HepG2 (cell line): ENCODE data around the gene PRSS8. TPM values are rescaled to one million over a fixed set of nuclear protein-coding genes. Genes with fewer than 3 reads are reported as not detected.

Source experiments
- HHEX ChIP-seq: IDR thresholded peaks from 2 replicates; pipeline ENCODE4 v1.6.1; 2016; ENCODE audit warnings: control low read depth
- KDM3A ChIP-seq: IDR thresholded peaks from 2 replicates; pipeline ENCODE4 v1.6.1; 2018; ENCODE audit warnings: low read depth, missing compliant biosample characterization
- MYC ChIP-seq: sonication (generic); formaldehyde crosslinking; IDR thresholded peaks from 2 replicates; pipeline ENCODE4 v1.9.0; 2021; ENCODE audit warnings: missing genetic modification reagents, borderline replicate concordance
- NCOA2 ChIP-seq: sonication (generic); formaldehyde crosslinking; IDR thresholded peaks from 2 replicates; pipeline ENCODE4 v1.8.0; 2022; ENCODE audit warnings: inconsistent platforms
- PHF8 ChIP-seq: sonication (generic); formaldehyde crosslinking; IDR thresholded peaks from 2 replicates; pipeline ENCODE4 v1.5.0; 2020; ENCODE audit warnings: missing genetic modification reagents
- POGZ ChIP-seq: sonication (generic); formaldehyde crosslinking; IDR thresholded peaks from 2 replicates; pipeline ENCODE4 v1.4.0; 2020; ENCODE audit warnings: mild to moderate bottlenecking, missing genetic modification reagents
- POLR2G ChIP-seq: fragments of 200-400 bp; formaldehyde crosslinking; IDR thresholded peaks from 2 replicates; pipeline ENCODE4 v1.6.1; 2018; ENCODE audit warnings: mild to moderate bottlenecking, low read depth, low read length, moderate library complexity
- REPIN1 ChIP-seq: sonication (generic); formaldehyde crosslinking; IDR thresholded peaks from 2 replicates; pipeline ENCODE4 v1.8.0; 2022; ENCODE audit warnings: missing genetic modification reagents, low read depth, mild to moderate bottlenecking, borderline replicate concordance
- SMAD1 ChIP-seq: sonication (generic); formaldehyde crosslinking; IDR thresholded peaks from 2 replicates; pipeline ENCODE4 v1.4.0; 2020; ENCODE audit warnings: missing genetic modification reagents, low read depth, mild to moderate bottlenecking, borderline replicate concordance
- SMC3 ChIP-seq: IDR thresholded peaks from 2 replicates; pipeline ENCODE4 v1.6.1; 2011; ENCODE audit warnings: low read length, improper control_type of control experiment
- SNAI1 ChIP-seq: sonication (generic); formaldehyde crosslinking; IDR thresholded peaks from 2 replicates; pipeline ENCODE4 v1.5.0; 2020; ENCODE audit warnings: mild to moderate bottlenecking, missing genetic modification reagents, borderline replicate concordance
- ZBTB38 ChIP-seq: sonication (generic); formaldehyde crosslinking; IDR thresholded peaks from 2 replicates; pipeline ENCODE4 v1.5.1; 2020; ENCODE audit warnings: mild to moderate bottlenecking, missing genetic modification reagents
- ZBTB44 ChIP-seq: sonication (generic); formaldehyde crosslinking; IDR thresholded peaks from 2 replicates; pipeline ENCODE4 v1.4.0; 2020; ENCODE audit warnings: missing genetic modification reagents
- ZNF10 ChIP-seq: sonication (generic); formaldehyde crosslinking; IDR thresholded peaks from 2 replicates; pipeline ENCODE4 v1.4.0; 2020; ENCODE audit warnings: mild to moderate bottlenecking, low read depth, missing genetic modification reagents, borderline replicate concordance
- ZNF646 ChIP-seq: sonication (generic); formaldehyde crosslinking; IDR thresholded peaks from 2 replicates; pipeline ENCODE4 v1.9.0; 2021; ENCODE audit warnings: mild to moderate bottlenecking, missing genetic modification reagents
- ZNF83 ChIP-seq: sonication (generic); formaldehyde crosslinking; IDR thresholded peaks from 2 replicates; pipeline ENCODE4 v1.4.0; 2020; ENCODE audit warnings: missing genetic modification reagents, mild to moderate bottlenecking, borderline replicate concordance
- polyA plus RNA-seq, 8 experiments: library from polyadenylated mRNA; depleted of rRNA in 3 of 8; stranded (reverse) in 7 of 8; unstranded in 1 of 8; fragments of >200 nt; fragmentation: Illumina TruSeq in 4 of 8; extraction: Trizol in 4 of 8; gene quantifications; 2 replicates each; pipeline versions ENCODE4 v1.2.1 to v1.2.3, GENCODE V29; 2011 to 2016; ENCODE audit warnings: low read depth in 4 of 8, missing spikeins in 1 of 8, mixed read lengths in 1 of 8; ENCODE audit not compliant: insufficient read depth in 1 of 8
- total RNA-seq, 5 experiments: library from RNA; depleted of rRNA; stranded (reverse); fragments of >200 nt; fragmentation: Illumina TruSeq; extraction: Trizol; gene quantifications; 2 replicates each; pipeline ENCODE4 v1.2.3, GENCODE V29; 2016; ENCODE audit warnings: low read depth in 1 of 5
- TF ChIP-seq, protein P1 (sequence below): sonication (generic); formaldehyde crosslinking; IDR thresholded peaks from 2 replicates; pipeline ENCODE4 v1.4.0; 2020; ENCODE audit warnings: mild to moderate bottlenecking, missing genetic modification reagents
- TF ChIP-seq, protein P2 (sequence below): IDR thresholded peaks from 2 replicates; pipeline ENCODE4 v1.6.1; 2016; ENCODE audit warnings: low read depth, borderline replicate concordance

The PRSS8 gene
- total and polyA plus RNA-seq, 2 of the 13 experiments (the other 11 are each of a cell fraction or from before 2014, with no cell fraction given): 2.6 to 7.2 TPM

DNA sequence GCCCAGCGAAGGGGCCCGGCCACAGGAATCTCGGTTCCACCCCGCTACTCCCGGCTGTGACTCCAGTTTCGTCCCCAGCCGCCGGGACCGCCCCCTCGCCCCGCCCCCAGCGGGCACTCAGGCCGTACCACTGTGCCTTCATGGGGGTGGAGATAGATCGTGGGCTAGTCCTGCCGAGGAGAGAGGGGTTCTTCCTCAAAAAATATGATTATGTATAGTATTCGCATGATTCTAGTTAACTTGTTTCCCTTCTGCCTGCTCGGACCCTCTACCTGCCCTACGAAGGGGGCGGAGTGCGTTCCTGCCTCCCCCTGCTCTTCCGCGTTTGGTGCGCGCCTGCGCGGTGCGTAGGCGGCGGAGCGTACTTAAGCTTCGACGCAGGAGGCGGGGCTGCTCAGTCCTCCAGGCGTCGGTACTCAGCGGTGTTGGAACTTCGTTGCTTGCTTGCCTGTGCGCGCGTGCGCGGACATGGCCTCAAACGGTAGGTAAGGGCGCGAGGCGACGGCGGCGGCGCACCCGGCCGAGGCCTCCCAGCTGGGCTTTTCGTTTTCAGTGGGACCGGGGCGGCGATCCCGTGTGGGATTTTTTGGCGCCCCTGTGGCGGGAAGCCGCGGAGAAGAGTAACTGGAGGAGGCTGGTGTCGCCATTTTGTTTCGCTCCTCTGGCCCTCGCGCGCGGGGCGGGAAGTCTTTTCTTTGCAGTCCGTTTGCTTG, 44.4 kb upstream of the PRSS8 start, which contains the start of gene FUS (continued):
- TF ChIP-seq ZNF10 (CRISPR knock-in tag) (no peak), REPIN1 (CRISPR knock-in tag) (peak; percentile 65; the same call in 1 of the 2 replicates), NCOA2 (CRISPR knock-in tag) (peak; percentile 67), ZNF646 (CRISPR knock-in tag) (no peak), POLR2G (peak; percentile 100), ZBTB44 (CRISPR knock-in tag) (peak; percentile 95; the same call in 1 of the 2 replicates), ZBTB38 (no peak; the same call in none of the 2 replicates), ZNF83 (CRISPR knock-in tag) (0 out of 2 replicates have a peak, but pooled peaks have one; percentile 11), KDM3A (CRISPR knock-in tag) (peak; percentile 91; the same call in 1 of the 2 replicates), SMAD1 (CRISPR knock-in tag) (peak; percentile 21), MYC (CRISPR knock-in tag) (peak; percentile 53; the same call in 1 of the 2 replicates), POGZ (CRISPR knock-in tag) (peak; percentile 69), HHEX (0 out of 2 replicates have a peak, but pooled peaks have one; percentile 26), SNAI1 (CRISPR knock-in tag) (peak; percentile 40; the same call in 1 of the 2 replicates), SMC3 (no peak), PHF8 (CRISPR knock-in tag) (peak; percentile 96)
- TF ChIP-seq, protein P1, sequence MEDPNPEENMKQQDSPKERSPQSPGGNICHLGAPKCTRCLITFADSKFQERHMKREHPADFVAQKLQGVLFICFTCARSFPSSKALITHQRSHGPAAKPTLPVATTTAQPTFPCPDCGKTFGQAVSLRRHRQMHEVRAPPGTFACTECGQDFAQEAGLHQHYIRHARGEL: 0 out of 2 replicates have a peak, but pooled peaks have one; percentile 8
- TF ChIP-seq, protein P2, sequence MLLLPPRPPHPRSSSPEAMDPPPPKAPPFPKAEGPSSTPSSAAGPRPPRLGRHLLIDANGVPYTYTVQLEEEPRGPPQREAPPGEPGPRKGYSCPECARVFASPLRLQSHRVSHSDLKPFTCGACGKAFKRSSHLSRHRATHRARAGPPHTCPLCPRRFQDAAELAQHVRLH (CRISPR knock-in tag): peak; percentile 82
